GM12892 (cell line): ENCODE measurements around the gene ARHGAP15.

ENCODE experiments used
- POLR2A ChIP-seq: IDR thresholded peaks from 2 replicates; pipeline ENCODE4 v1.6.1; 2011; ENCODE audit warnings: low read depth, low read length, control low read depth
- POLR2AphosphoS5 ChIP-seq: IDR thresholded peaks from 2 replicates; pipeline ENCODE4 v1.6.1; 2011; ENCODE audit warnings: low read depth, low read length, control low read depth

- no peak for TF ChIP-seq POLR2A
- no peak for TF ChIP-seq POLR2AphosphoS5
These were observed 225.0 kb downstream of the ARHGAP15 start for GRCh38 chr2:143354050-143354750.
